T-cell (primary cell): ENCODE results near the gene ATP9B. TPM values are rescaled to one million over a fixed set of nuclear protein-coding genes. Genes with fewer than 3 reads are reported as not detected.
"Not testable (repeated sequence)": the region's sequence is repeated elsewhere in the genome, so short reads cannot be mapped to it uniquely, and the experiment has no call there.

ENCODE experiments used
- ATAC-seq, 4 experiments: fragments of 200-7000 bp in 3 of 4; fragments of 150-1000 bp in 1 of 4; cut with Tn5 transposase; replicated peaks in 1 of 4; 1 replicate in 3 of 4; 2 replicates in 1 of 4; pipeline ENCODE4 v1.10.0; 2021; ENCODE audit warnings: moderate library complexity in 3 of 4, mild to moderate bottlenecking in 2 of 4, moderate number of reproducible peaks in 1 of 4
- CTCF ChIA-PET, 2 donors: fragments of 300-600 bp; sonication (Branson Sonifier 250); formaldehyde crosslinking; loops; one replicate each; lab custom pipeline; 2022; ENCODE audit warnings: antibody characterized with exemption in 2 of 2; lab: Charles Lee
- POLR2A ChIA-PET, 2 donors: fragments of 300-600 bp; sonication (Branson Sonifier 250); formaldehyde crosslinking; loops; one replicate each; lab custom pipeline; 2022; ENCODE audit warnings: antibody characterized with exemption in 2 of 2; lab: Charles Lee
- DNase-seq, 35 experiments: peaks; one replicate each; pipeline versions ENCODE4 v3.0.0 to v3.0.0-alpha.2; 2013 to 2023
- H3K27ac ChIP-seq: one replicate; pipeline ENCODE4 v1.5.1; 2013; ENCODE audit warnings: low read length
- H3K27me3 ChIP-seq, 2 experiments: replicated peaks in 1 of 2; 1 replicate in 1 of 2; 2 replicates in 1 of 2; pipeline versions ENCODE4 v1.6.1 to v1.7.0; 2013; ENCODE audit warnings: low read length in 1 of 2, mixed read lengths in 1 of 2; ENCODE audit not compliant: control insufficient read depth in 2 of 2, insufficient read depth in 2 of 2; ENCODE audit errors: extremely low read depth in 1 of 2
- H3K36me3 ChIP-seq, 2 donors: 1 replicate in 1 of 2; 2 replicates in 1 of 2; pipeline versions ENCODE4 v1.6.1 to v1.7.0; 2013; ENCODE audit warnings: low read length in 1 of 2; ENCODE audit not compliant: control insufficient read depth in 2 of 2, insufficient read depth in 1 of 2; ENCODE audit errors: extremely low read depth in 1 of 2
- H3K4me1 ChIP-seq, 2 experiments: 1 replicate in 1 of 2; 2 replicates in 1 of 2; pipeline versions ENCODE4 v1.6.1 to v1.7.0; 2013; ENCODE audit warnings: low read length in 2 of 2, mixed read lengths in 1 of 2; ENCODE audit not compliant: insufficient read depth in 2 of 2, control insufficient read depth in 1 of 2; ENCODE audit errors: extremely low read depth in 1 of 2
- H3K4me3 ChIP-seq, 2 donors: 1 replicate in 1 of 2; 2 replicates in 1 of 2; pipeline versions ENCODE4 v1.5.1 to v1.7.0; 2013; ENCODE audit warnings: mild to moderate bottlenecking in 2 of 2, low read length in 1 of 2, moderate library complexity in 1 of 2; ENCODE audit not compliant: control insufficient read depth in 1 of 2; ENCODE audit errors: extremely low read depth in 1 of 2
- H3K9me3 ChIP-seq: 2 replicates; pipeline ENCODE4 v1.7.0; 2013
- H3K27ac Mint-ChIP-seq, 2 donors: one replicate each; pipeline ENCODE4 v1.8.0; 2020 to 2021; ENCODE audit warnings: mild to moderate bottlenecking in 2 of 2, mixed read lengths in 2 of 2
- H3K27me3 Mint-ChIP-seq, 2 donors: one replicate each; pipeline ENCODE4 v1.8.0; 2021 to 2022; ENCODE audit warnings: mixed read lengths in 2 of 2
- H3K36me3 Mint-ChIP-seq: one replicate; pipeline ENCODE4 v1.8.0; 2021; ENCODE audit warnings: mixed read lengths
- H3K4me1 Mint-ChIP-seq, 3 donors: one replicate each; pipeline ENCODE4 v1.8.0; 2020 to 2022; ENCODE audit warnings: mixed read lengths in 3 of 3, mild to moderate bottlenecking in 1 of 3
- H3K4me3 Mint-ChIP-seq, 3 donors: one replicate each; pipeline ENCODE4 v1.8.0; 2020 to 2022; ENCODE audit warnings: mild to moderate bottlenecking in 3 of 3, mixed read lengths in 3 of 3, moderate library complexity in 3 of 3
- H3K9me3 Mint-ChIP-seq, 3 donors: one replicate each; pipeline ENCODE4 v1.8.0; 2020 to 2022; ENCODE audit warnings: mixed read lengths in 3 of 3
- WGBS: methylation state at CpG from one replicate; pipeline ENCODE4 v1.1.5; 2013; ENCODE audit warnings: missing lambda C conversion rate; ENCODE audit not compliant: insufficient coverage; 5-methylcytosine and 5-hydroxymethylcytosine counted together
- total RNA-seq, 35 experiments: library from RNA in 6 of 35; stranded (reverse) in 6 of 35; fragments of 120-200 nt in 1 of 35; gene quantifications; one replicate each; pipeline versions ENCODE4 v1.2.1 to v1.2.4 and lab custom pipeline; 2013 to 2026

The ATP9B gene
- total RNA-seq, 5 donors from 2014 or later (not counting 1 experiment from before 2014, with no cell fraction given) = 54.1 to 95.2 (median 65.4) TPM

DNA sequence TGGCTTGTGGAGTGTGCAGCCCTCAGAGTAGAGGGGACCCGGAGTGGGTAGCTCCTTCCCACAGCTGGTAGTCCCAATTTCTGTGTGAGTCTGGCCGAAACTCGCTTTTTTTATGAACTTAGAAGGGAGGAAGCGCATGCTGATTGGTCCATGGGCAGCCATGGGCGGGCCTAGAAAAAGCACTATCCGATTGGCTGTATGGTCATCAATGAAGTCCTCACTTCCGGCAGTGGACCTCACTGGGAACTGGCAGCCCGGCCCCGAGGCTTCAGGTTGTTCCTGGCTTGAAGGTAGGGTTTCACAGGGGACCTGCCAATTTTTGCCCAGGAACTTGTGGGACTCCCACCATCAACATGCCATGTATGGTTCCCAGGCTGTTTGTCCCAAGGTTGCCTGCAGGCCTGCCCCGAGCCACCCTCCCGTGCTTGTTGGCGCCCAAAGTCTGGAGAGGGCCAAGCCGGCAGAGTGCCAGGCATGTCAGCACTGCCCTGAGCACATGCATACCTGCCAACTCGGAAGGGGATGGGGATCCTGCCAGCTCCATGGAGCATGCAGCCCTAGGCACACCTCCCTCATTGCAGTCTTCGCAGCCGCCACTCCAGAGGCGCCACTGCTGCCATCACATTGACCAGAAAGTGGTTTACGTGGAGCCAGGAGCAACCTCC lies 98.5 kb downstream of the ATP9B start:
- H3K27me3 ChIP-seq = no peaks in the 10 kb centered on the region
- ChIA-PET POLR2A (no interaction called here), CTCF (interaction anchor here in 1 of 2 donors (0.9 kb wide), 1 partner anchor 14 kb away, joined by 3 read pairs; no protein-coding TSS in a partner anchor)
- Mint-ChIP-seq H3K9me3 (no peaks in the 10 kb centered on the region), H3K36me3 (peaks cover 52% of the 10 kb centered on the region), H3K4me1 (peaks cover 3 to 5% (median 4%) of the 10 kb centered on the region in 3 donors), H3K27ac (no peak overlapping the region), H3K4me3 (no peak overlapping the region), H3K27me3 (no peaks in the 10 kb centered on the region)
- no peaks in the 10 kb centered on the region for H3K4me1 ChIP-seq
- H3K27ac ChIP-seq = no peak overlapping the region
- WGBS = 99% methylated on average over 17 of the region's 18 CpGs
- no peak overlapping the region for H3K4me3 ChIP-seq
- peaks cover 18 to 30% of the 10 kb centered on the region in 2 donors for H3K36me3 ChIP-seq
- ATAC-seq (no peak), DNase-seq (no peak)
- no peaks in the 10 kb centered on the region for H3K9me3 ChIP-seq

DNA sequence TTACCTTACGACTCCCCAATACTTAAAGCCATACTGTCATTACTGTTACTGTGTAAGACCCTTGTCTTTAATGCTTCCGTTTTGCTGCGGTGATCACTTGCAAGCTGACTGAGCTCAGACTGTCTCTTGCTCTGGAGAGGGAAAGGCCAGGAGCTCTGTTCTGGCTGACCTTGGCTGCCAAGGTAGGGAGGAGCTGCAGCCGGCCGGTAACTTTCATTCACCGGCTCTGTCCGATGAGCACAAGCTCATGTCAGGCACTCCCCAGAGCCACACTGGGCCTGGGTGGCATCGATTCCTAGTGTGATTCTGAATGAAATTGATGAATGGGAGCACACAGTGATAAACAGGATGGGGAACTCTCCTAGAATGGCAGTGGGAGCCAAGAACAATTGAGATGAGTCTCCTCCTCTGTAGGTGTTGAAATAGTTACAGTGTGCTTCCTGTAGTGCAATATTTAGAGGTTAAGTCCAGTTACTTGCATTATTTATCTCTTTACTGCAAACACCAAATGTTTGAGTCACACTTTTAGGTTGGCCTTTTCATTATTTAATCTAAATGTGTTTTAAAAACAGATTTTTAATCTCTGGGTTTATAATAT lies 100.9 kb downstream of the ATP9B start:
- no peaks in the 10 kb centered on the region for H3K9me3 Mint-ChIP-seq
- Histone ChIP-seq H3K4me3 (no peak overlapping the region), H3K9me3 (no peaks in the 10 kb centered on the region), H3K27me3 (no peaks in the 10 kb centered on the region), H3K36me3 (peaks cover 23 to 34% of the 10 kb centered on the region in 2 donors), H3K27ac (no peak overlapping the region), H3K4me1 (no peaks in the 10 kb centered on the region)
- DNase-seq (no peak), ATAC-seq (no peak)
- 100% methylated on average over 6 of the region's 8 CpGs for WGBS
- no peaks in the 10 kb centered on the region for H3K27me3 Mint-ChIP-seq
- H3K36me3 Mint-ChIP-seq = peaks cover 66% of the 10 kb centered on the region
- POLR2A ChIA-PET = no interaction called here
- H3K4me1 Mint-ChIP-seq = peaks cover 3 to 9% (median 7%) of the 10 kb centered on the region in 3 donors
- CTCF ChIA-PET = interaction anchor here in 1 of 2 donors (1.1 kb wide), 1 partner anchor 8 kb away, joined by 3 read pairs; no protein-coding TSS in a partner anchor
- no peak overlapping the region for H3K4me3 Mint-ChIP-seq
- no peak overlapping the region for H3K27ac Mint-ChIP-seq

DNA sequence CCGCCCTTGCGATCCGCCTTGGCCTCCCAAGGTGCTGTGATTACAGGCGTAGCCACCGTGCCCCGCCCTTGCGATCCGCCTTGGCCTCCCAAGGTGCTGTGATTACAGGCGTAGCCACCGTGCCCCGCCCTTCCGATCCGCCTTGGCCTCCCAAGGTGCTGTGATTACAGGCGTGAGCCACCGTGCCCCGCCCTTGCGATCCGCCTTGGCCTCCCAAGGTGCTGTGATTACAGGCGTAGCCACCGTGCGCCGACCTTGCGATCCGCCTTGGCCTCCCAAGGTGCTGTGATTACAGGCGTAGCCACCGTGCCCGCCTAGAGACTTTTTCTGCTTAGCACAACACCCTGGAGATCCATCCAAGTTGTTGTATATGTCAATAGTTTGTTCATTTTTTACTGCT lies 103.1 kb downstream of the ATP9B start:
- H3K36me3 Mint-ChIP-seq = peaks cover 55% of the 10 kb centered on the region
- H3K4me1 ChIP-seq, ATAC-seq, H3K27me3 ChIP-seq, H3K9me3 Mint-ChIP-seq, H3K4me3 ChIP-seq, DNase-seq, H3K27ac ChIP-seq, CTCF ChIA-PET, H3K9me3 ChIP-seq, H3K27me3 Mint-ChIP-seq, H3K4me1 Mint-ChIP-seq, H3K27ac Mint-ChIP-seq, H3K4me3 Mint-ChIP-seq: not testable (repeated sequence)
- no CpG with 5 or more reads among the region's 27 CpGs for WGBS
- POLR2A ChIA-PET = interaction anchor here in 1 of 2 donors (0.7 kb wide), 1 partner anchor 23 kb away, joined by 3 read pairs; no protein-coding TSS in a partner anchor
- H3K36me3 ChIP-seq = peaks cover 10 to 16% of the 10 kb centered on the region in 2 donors

DNA sequence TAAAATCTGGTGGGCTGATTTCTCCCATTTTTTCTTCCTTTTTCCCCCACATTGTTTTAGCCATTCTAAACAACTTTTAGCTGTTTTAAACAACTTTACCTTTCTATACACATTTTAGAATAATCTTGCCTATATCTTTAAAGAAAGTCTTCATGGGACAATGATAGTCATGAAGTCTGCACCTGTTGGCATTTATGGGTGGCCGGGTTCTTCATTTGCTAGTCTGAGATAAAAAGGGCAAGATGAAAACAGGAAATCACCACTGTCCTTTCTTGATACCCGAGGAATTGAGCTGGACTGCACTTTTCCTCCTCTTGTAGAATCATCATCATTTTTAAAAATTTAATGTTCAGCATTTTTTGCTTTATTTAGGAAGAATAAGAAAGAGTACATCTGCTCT lies 104.5 kb downstream of the ATP9B start:
- CTCF ChIA-PET = no interaction called here
- 80% methylated on average over 1 of the region's 2 CpGs for WGBS
- no peak overlapping the region for H3K27ac ChIP-seq
- Mint-ChIP-seq H3K4me1 (peaks cover 10 to 15% (median 10%) of the 10 kb centered on the region in 3 donors), H3K27me3 (no peaks in the 10 kb centered on the region), H3K9me3 (no peaks in the 10 kb centered on the region), H3K27ac (no peak overlapping the region), H3K4me3 (no peak overlapping the region), H3K36me3 (peaks cover 63% of the 10 kb centered on the region)
- ATAC-seq = no peak
- no peaks in the 10 kb centered on the region for H3K9me3 ChIP-seq
- no peaks in the 10 kb centered on the region for H3K4me1 ChIP-seq
- peaks cover 14 to 17% of the 10 kb centered on the region in 2 donors for H3K36me3 ChIP-seq
- DNase-seq = no peak
- H3K4me3 ChIP-seq = no peak overlapping the region
- no peaks in the 10 kb centered on the region for H3K27me3 ChIP-seq
- POLR2A ChIA-PET = no interaction called here

DNA sequence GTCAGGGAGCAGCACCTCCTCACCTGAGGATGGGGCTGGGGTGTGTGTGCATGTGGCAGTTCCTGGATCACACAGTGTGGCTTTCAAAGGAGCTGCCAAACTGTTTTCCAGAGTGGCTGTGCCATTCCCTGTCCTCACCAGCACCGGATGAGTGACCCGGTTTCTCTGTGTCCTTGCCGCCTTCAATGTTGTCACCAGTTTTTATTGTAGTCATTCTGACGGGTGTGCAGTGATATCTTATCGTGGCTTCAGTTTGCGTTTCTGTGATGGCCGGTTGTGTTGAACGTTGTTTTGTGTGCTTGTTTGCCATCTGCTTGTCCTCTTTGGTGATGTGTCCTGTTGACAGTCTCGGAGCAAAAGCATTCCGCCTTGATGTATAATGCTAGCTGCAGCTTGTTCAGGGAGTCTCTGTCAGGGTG lies 108.9 kb downstream of the ATP9B start:
- H3K27ac Mint-ChIP-seq = no peak overlapping the region
- Histone ChIP-seq H3K27ac (no peak overlapping the region), H3K9me3 (no peaks in the 10 kb centered on the region), H3K4me3 (no peak overlapping the region), H3K27me3 (no peaks in the 10 kb centered on the region), H3K36me3 (peaks cover 9 to 14% of the 10 kb centered on the region in 2 donors), H3K4me1 (no peaks in the 10 kb centered on the region)
- H3K4me3 Mint-ChIP-seq = no peak overlapping the region
- ATAC-seq (no peak), DNase-seq (no peak)
- 95% methylated on average over 8 of the region's 10 CpGs for WGBS
- H3K36me3 Mint-ChIP-seq = peaks cover 65% of the 10 kb centered on the region
- no peaks in the 10 kb centered on the region for H3K9me3 Mint-ChIP-seq
- ChIA-PET CTCF (interaction anchor here in 1 of 2 donors (0.6 kb wide), 1 partner anchor 1411 kb away, joined by 4 read pairs; no protein-coding TSS in a partner anchor), POLR2A (no interaction called here)
- no peaks in the 10 kb centered on the region for H3K27me3 Mint-ChIP-seq
- peaks cover 5 to 28% (median 10%) of the 10 kb centered on the region in 3 donors for H3K4me1 Mint-ChIP-seq

DNA sequence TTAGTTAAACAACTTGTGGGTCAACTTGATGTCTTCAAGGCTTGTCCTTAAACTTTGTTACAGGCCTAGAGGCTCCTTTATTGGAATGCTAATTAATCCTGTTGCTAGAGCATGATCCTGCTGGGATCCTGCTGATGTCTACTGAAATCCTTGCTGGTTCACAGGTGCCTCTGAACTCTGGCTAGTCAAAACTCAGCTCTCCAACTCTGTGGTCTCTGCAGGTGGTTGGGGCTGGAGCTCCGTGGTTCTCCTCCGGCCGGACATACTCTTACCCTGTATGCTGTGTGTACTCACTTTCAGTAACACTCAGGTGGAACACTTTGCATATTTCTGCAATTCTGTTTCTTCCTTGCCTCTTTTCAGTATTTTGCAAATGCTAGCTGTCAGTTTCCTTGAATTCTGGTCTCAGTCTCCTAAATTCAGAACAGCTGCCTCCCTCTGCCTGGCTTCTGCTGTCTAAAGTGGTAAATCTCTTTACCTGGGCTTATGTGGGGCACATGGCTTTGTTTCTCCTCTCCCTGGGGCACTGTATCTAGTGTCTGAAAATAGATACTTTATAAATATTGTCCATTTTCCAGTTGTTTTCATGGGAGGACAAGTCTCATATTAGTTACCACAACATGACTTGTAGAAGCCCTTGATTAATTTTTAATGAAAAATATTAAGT lies 113.0 kb downstream of the ATP9B start:
- H3K27me3 Mint-ChIP-seq = no peaks in the 10 kb centered on the region
- ChIA-PET POLR2A (no interaction called here), CTCF (no interaction called here)
- ATAC-seq = no peak
- no peak overlapping the region for H3K27ac Mint-ChIP-seq
- peaks cover 5 to 24% (median 11%) of the 10 kb centered on the region in 3 donors for H3K4me1 Mint-ChIP-seq
- no peak for DNase-seq
- Histone ChIP-seq H3K9me3 (no peaks in the 10 kb centered on the region), H3K27ac (no peak overlapping the region), H3K27me3 (no peaks in the 10 kb centered on the region), H3K36me3 (peaks cover 3 to 8% of the 10 kb centered on the region in 2 donors), H3K4me1 (no peaks in the 10 kb centered on the region), H3K4me3 (no peak overlapping the region)
- no peaks in the 10 kb centered on the region for H3K9me3 Mint-ChIP-seq
- peaks cover 56% of the 10 kb centered on the region for H3K36me3 Mint-ChIP-seq
- H3K4me3 Mint-ChIP-seq = no peak overlapping the region
- WGBS = 100% methylated on average over 3 of the region's 3 CpGs
